Choroid plexus epithelial cell (primary cell): ENCODE results near the gene CSNK1A1L.

Source experiments
- DNase-seq: peaks from one replicate; pipeline ENCODE4 v3.0.0-alpha.2; 2010; ENCODE audit warnings: low read depth
- H3K4me3 ChIP-seq: 2 replicates; pipeline ENCODE4 v1.5.1; 2011; ENCODE audit warnings: low read depth, mild to moderate bottlenecking, control low read depth, low read length, moderate library complexity
- TF ChIP-seq, protein P1 (sequence below): conservative IDR thresholded peaks from 2 replicates; pipeline ENCODE4 v1.5.1; 2011; ENCODE audit warnings: low read depth, mild to moderate bottlenecking, control low read depth, inconsistent platforms, low read length, moderate library complexity

CSNK1A1L gene

DNA sequence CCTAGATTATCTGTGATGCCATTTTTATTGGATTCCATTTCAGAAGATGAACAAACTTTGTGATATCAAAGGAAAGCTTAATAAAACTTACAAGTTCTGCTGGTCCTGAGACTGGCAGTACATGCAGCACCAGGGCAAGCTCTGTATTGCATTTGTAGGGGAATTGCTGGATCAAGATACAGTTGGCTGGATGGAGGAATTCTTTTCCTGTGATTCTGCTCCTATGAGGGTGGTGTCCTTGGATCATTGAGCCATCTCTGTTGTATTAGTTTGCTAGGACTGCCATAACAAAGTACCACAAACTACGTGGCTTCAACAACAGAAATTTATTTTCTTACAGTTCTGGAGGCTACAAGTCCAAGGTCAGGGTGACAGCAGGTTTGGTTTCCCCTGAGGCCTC, 33.9 kb upstream of the CSNK1A1L start:
- no peak for DNase-seq
- TF ChIP-seq, protein P1, sequence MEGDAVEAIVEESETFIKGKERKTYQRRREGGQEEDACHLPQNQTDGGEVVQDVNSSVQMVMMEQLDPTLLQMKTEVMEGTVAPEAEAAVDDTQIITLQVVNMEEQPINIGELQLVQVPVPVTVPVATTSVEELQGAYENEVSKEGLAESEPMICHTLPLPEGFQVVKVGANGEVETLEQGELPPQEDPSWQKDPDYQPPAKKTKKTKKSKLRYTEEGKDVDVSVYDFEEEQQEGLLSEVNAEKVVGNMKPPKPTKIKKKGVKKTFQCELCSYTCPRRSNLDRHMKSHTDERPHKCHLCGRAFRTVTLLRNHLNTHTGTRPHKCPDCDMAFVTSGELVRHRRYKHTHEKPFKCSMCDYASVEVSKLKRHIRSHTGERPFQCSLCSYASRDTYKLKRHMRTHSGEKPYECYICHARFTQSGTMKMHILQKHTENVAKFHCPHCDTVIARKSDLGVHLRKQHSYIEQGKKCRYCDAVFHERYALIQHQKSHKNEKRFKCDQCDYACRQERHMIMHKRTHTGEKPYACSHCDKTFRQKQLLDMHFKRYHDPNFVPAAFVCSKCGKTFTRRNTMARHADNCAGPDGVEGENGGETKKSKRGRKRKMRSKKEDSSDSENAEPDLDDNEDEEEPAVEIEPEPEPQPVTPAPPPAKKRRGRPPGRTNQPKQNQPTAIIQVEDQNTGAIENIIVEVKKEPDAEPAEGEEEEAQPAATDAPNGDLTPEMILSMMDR: no peak
- no peak overlapping the region for H3K4me3 ChIP-seq

DNA sequence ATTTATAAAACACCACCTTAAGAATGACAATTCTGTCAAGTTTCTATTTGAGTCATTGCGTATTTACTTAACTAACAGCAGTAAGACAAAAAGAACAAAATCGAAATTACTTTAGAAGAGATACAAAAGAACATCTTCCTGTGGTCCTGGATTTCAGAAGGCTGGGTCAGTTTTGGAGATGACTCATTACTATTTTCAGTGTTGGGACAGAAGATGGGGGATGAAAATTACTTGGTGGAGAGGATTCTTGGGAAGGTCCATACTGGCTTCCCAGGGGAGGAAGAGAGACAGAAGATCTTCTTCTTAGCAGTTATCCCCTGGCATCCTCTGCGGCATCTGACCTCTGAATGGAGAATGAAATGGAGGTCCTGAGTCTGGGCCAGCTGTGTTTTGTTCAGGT, 33.5 kb upstream of the CSNK1A1L start:
- DNase-seq: no peak
- H3K4me3 ChIP-seq: no peak overlapping the region
- TF ChIP-seq, protein P1: no peak

DNA sequence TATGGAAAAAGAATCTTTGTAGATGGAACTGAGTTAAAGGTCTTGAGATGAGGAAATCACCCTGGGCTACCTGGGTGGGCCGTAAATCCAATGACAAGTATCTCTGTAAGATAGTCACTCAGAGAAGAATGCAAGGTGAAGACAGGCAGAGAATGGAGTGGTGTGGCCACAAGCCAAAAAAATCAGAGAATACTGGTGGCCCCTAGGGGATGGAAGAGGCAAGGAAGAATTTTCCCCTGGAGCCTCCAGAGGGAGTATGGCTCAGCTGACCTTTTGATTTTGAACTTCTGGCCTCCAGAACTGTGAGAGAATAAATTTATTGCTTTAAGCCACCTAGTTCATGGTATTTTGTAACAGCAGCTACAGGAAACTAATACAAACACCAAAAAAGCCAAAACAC, 32.7 kb upstream of the CSNK1A1L start:
- TF ChIP-seq, protein P1: peak; percentile 54
- DNase-seq: peak; percentile 73
- H3K4me3 ChIP-seq: no peak overlapping the region

DNA sequence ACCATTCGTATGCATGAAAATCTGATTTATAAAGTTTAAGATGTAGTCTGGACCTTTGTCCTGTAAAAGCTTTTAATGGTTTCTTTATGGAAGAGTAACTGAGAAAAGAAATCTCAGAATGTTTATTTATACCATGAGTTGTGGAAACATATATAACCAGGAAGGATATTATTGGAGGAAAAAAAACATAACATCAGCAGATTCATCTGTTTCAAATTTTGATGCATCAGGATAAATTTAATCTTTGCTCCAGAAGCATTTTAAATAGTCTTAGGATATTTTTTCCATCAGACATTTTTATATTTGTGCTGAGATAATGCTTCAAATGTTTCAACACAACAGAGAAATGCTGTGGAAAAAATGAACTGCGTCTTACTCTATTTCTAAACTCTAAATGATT, 31.2 kb upstream of the CSNK1A1L start:
- TF ChIP-seq, protein P1: no peak
- no peak for DNase-seq
- no peak overlapping the region for H3K4me3 ChIP-seq

DNA sequence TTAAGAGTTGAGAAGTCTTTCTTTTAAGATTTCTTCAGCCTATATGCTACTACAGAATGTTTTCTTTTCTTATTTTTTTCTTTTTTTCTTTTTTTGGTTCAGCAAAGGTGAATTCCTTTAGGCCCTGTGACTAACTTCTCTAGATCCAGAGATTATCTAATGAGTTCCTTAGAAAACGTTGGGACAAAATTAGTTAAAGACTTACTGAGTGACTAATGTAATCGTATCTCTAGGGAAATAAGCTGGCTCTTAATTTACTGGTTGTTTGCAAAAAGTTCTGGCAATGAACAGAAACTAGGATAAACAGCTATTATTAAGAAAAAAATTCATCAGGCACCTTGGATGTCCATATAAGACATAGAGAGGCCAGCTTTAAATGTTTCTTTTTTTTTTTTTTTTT, 30.7 kb upstream of the CSNK1A1L start:
- TF ChIP-seq, protein P1: no peak
- H3K4me3 ChIP-seq: no peak overlapping the region
- no peak for DNase-seq

DNA sequence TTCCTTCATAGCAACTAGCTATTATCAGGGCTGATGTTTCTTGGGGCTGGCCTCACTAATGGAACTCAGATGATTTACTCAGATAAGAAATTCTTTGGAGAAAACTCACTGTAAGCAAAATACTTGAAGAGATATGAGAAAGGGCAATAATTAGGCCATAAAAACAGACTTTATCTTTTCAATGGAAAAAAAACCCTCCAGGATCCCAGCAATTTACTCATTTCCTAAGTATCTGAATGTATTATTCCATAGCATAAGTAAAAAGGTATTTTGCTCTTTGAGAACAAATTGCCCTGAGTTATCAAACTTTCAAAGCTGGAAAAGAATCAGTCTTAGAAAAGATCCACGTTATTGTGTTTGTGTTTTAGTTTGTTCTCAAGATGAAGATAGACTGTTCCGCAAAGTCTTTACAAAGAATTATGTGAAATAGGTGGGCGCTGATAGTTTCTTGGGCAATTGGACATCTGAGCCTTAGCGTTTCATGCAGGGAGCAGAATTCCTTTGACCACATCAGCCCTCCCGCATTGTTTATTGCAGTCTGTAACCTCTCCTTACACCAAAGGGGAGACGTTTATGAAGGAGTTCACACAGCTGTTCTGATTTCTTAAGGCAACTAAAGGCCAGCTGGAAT, 29.1 kb upstream of the CSNK1A1L start:
- DNase-seq: peak; percentile 99
- H3K4me3 ChIP-seq: no peak overlapping the region
- TF ChIP-seq, protein P1: no peak

DNA sequence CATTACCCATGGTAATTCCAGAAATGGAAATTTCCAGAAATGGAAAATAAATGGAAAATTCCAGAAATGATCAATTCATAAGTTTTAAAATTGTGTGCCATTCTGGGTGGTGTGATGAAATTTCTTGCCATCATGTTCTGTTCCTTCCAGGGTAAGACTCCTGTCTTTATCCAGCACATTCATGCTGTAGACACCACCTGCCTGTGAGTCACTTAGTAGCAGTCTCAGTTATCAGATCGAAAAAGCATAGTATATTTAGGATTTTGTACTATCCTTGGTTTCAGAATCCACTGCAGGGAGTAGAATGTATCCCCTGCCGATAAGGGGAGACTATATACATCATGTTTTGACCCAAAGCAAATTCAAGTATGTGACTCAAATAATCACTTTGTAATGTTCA, 26.7 kb upstream of the CSNK1A1L start:
- TF ChIP-seq, protein P1: no peak
- H3K4me3 ChIP-seq: no peak overlapping the region
- no peak for DNase-seq
